A549 (cell line): ENCODE measurements around the gene TFEB. TPM values are rescaled to one million over a fixed set of nuclear protein-coding genes. Genes with fewer than 3 reads are reported as not detected.

Experiments used
- ATAC-seq, 2 experiments: fragments of 200-7000 bp in 1 of 2; fragments of >200 bp in 1 of 2; cut with Nextera tagmentation in 1 of 2; cut with Tn5 transposase in 1 of 2; 3 replicates each; pipeline versions ENCODE4 v1.8.0 to v1.9.1; 2018 to 2020; ENCODE audit warnings: mild to moderate bottlenecking in 1 of 2, moderate library complexity in 1 of 2
- CTCF ChIA-PET: fragments of 300-600 bp; sonication (Branson Sonifier 250); formaldehyde crosslinking; extraction: SDS; loops from one replicate; lab custom pipeline; 2021; ENCODE audit warnings: antibody characterized with exemption, inconsistent platforms; lab: Yijun Ruan, JAX
- POLR2A ChIA-PET: fragments of 350-600 bp; formaldehyde crosslinking; extraction: SDS; loops from one replicate; lab custom pipeline; 2021; ENCODE audit warnings: antibody characterized with exemption, inconsistent platforms; lab: Yijun Ruan, JAX
- DNase-seq, 2 experiments: peaks; one replicate each; pipeline versions ENCODE4 v3.0.0 to v3.0.0-alpha.2; 2011 to 2016; ENCODE audit warnings: low read depth in 1 of 2, low spot score in 1 of 2
- FAIRE-seq: peaks from 2 replicates; lab custom pipeline; 2011; peaks lifted over from hg19 to GRCh38; lab: Jason Lieb, UNC
- H3K27ac ChIP-seq, 2 experiments: fragments of >200 bp; sonication (Bioruptor Twin); formaldehyde crosslinking; 3 replicates each; pipeline ENCODE4 v1.5.1; 2016 to 2017
- H3K4me1 ChIP-seq: fragments of >200 bp; sonication (Bioruptor Twin); formaldehyde crosslinking; 3 replicates; pipeline ENCODE4 v1.6.1; 2016
- H3K4me2 ChIP-seq: fragments of >200 bp; sonication (Bioruptor Twin); formaldehyde crosslinking; 3 replicates; pipeline ENCODE4 v1.6.1; 2016
- H3K4me3 ChIP-seq: fragments of >200 bp; sonication (Bioruptor Twin); formaldehyde crosslinking; 3 replicates; pipeline ENCODE4 v1.5.1; 2016
- H3K9me3 ChIP-seq: fragments of >200 bp; sonication (Bioruptor Twin); formaldehyde crosslinking; 3 replicates; pipeline ENCODE4 v1.6.1; 2016
- CHD2 ChIP-seq: fragments of 150-350 bp; IDR thresholded peaks from 2 replicates; pipeline ENCODE4 v1.6.1; 2014; ENCODE audit warnings: low read length; ENCODE audit not compliant: partially characterized antibody
- EHMT2 ChIP-seq: fragments of 200-600 bp; sonication (generic); IDR thresholded peaks from 2 replicates; pipeline ENCODE4 v1.6.1; 2016; ENCODE audit warnings: antibody characterized with exemption, low read depth, mild to moderate bottlenecking, moderate library complexity
- ELK1 ChIP-seq: fragments of 150-350 bp; IDR thresholded peaks from 2 replicates; pipeline ENCODE4 v1.6.1; 2014; ENCODE audit warnings: low read depth, mild to moderate bottlenecking, low read length
- EP300 ChIP-seq, 2 experiments: fragments of >200 bp; sonication (Bioruptor Twin); formaldehyde crosslinking; IDR thresholded peaks; 2 replicates in 1 of 2; 3 replicates in 1 of 2; pipeline ENCODE4 v1.6.1; 2016 to 2017
- FOXS1 ChIP-seq: fragments of 250-450 bp; sonication (Bioruptor Pico); IDR thresholded peaks from 2 replicates; pipeline ENCODE4 v1.5.0; 2020; ENCODE audit warnings: mild to moderate bottlenecking, moderate library complexity
- GATA3 ChIP-seq: IDR thresholded peaks from 2 replicates; pipeline ENCODE4 v1.6.1; 2012; ENCODE audit warnings: borderline replicate concordance
- HDAC2 ChIP-seq: fragments of 200-600 bp; sonication (generic); IDR thresholded peaks from 2 replicates; pipeline ENCODE4 v1.6.1; 2016
- HOXA7 ChIP-seq: fragments of 250-450 bp; sonication (Bioruptor Pico); IDR thresholded peaks from 2 replicates; pipeline ENCODE4 v1.5.0; 2020; ENCODE audit warnings: mild to moderate bottlenecking, moderate library complexity
- JUNB ChIP-seq: fragments of >200 bp; sonication (Bioruptor Twin); formaldehyde crosslinking; IDR thresholded peaks from 2 replicates; pipeline ENCODE4 v1.6.1; 2016
- MAFK ChIP-seq: fragments of 450-650 bp; IDR thresholded peaks from 2 replicates; pipeline ENCODE4 v1.6.1; 2014; ENCODE audit not compliant: partially characterized antibody
- MAX ChIP-seq: IDR thresholded peaks from 2 replicates; pipeline ENCODE4 v1.6.1; 2012
- NFE2L2 ChIP-seq: fragments of 150-350 bp; conservative IDR thresholded peaks from 2 replicates; pipeline ENCODE4 v1.6.1; 2014; ENCODE audit warnings: low read length
- PHF8 ChIP-seq: fragments of 200-600 bp; sonication (generic); IDR thresholded peaks from 2 replicates; pipeline ENCODE4 v1.6.1; 2016; ENCODE audit warnings: low read depth, mild to moderate bottlenecking, antibody characterized with exemption, moderate library complexity, borderline replicate concordance
- RAD21 ChIP-seq, 2 experiments: fragments of >200 bp in 1 of 2; sonication (Bioruptor Twin) in 1 of 2; formaldehyde crosslinking in 1 of 2; IDR thresholded peaks in 1 of 2; conservative IDR thresholded peaks in 1 of 2; 2 replicates in 1 of 2; 3 replicates in 1 of 2; pipeline ENCODE4 v1.6.1; 2012 to 2018; ENCODE audit warnings: inconsistent platforms in 1 of 2
- SREBF2 ChIP-seq: fragments of 450-650 bp; IDR thresholded peaks from 2 replicates; pipeline ENCODE4 v1.6.1; 2014; ENCODE audit warnings: mild to moderate bottlenecking, moderate library complexity
- ZC3H11A ChIP-seq: fragments of 450-650 bp; IDR thresholded peaks from 2 replicates; pipeline ENCODE4 v1.6.1; 2014; ENCODE audit warnings: antibody characterized with exemption, mild to moderate bottlenecking
- ZSCAN20 ChIP-seq: fragments of 250-450 bp; sonication (Bioruptor Pico); IDR thresholded peaks from 2 replicates; pipeline ENCODE4 v1.8.0; 2022; ENCODE audit warnings: mild to moderate bottlenecking, moderate library complexity
- WGBS: methylation state at CpG from one replicate; pipeline ENCODE4 v1.1.6; 2017; ENCODE audit errors: missing lambda C conversion rate; 5-methylcytosine and 5-hydroxymethylcytosine counted together
- polyA plus RNA-seq, 4 experiments: library from polyadenylated mRNA; depleted of rRNA in 3 of 4; stranded (reverse); fragments of >200 nt; fragmentation: RNase III in 1 of 4; extraction: RNeasy Plus Mini Kit Qiagen cat#74134 plus additional on column Dnase treatment in 1 of 4; gene quantifications; 2 replicates in 3 of 4; 3 replicates in 1 of 4; pipeline ENCODE4 v1.2.3, GENCODE V29; 2011 to 2017
- TF ChIP-seq, protein P1 (sequence below): fragments of 250-450 bp; sonication (Bioruptor Pico); IDR thresholded peaks from 2 replicates; pipeline ENCODE4 v1.5.0; 2021; ENCODE audit warnings: mild to moderate bottlenecking, moderate library complexity, borderline replicate concordance
- TF ChIP-seq, protein P2 (sequence below): fragments of >200 bp; sonication (Bioruptor Twin); formaldehyde crosslinking; IDR thresholded peaks from 2 replicates; pipeline ENCODE4 v1.6.1; 2016
- TF ChIP-seq, protein P3 (sequence below): fragments of 250-450 bp; sonication (Bioruptor Pico); IDR thresholded peaks from 2 replicates; pipeline ENCODE4 v1.5.0; 2020; ENCODE audit warnings: low read depth, mild to moderate bottlenecking, moderate library complexity
- TF ChIP-seq, protein P4 (sequence below): fragments of >200 bp; sonication (Bioruptor Twin); formaldehyde crosslinking; IDR thresholded peaks from 3 replicates; pipeline ENCODE4 v1.6.1; 2016

TFEB gene
- polyA plus RNA-seq, 2 of the 4 experiments (the other 2 are of a cell fraction), result 3.1 to 6.1 TPM

DNA sequence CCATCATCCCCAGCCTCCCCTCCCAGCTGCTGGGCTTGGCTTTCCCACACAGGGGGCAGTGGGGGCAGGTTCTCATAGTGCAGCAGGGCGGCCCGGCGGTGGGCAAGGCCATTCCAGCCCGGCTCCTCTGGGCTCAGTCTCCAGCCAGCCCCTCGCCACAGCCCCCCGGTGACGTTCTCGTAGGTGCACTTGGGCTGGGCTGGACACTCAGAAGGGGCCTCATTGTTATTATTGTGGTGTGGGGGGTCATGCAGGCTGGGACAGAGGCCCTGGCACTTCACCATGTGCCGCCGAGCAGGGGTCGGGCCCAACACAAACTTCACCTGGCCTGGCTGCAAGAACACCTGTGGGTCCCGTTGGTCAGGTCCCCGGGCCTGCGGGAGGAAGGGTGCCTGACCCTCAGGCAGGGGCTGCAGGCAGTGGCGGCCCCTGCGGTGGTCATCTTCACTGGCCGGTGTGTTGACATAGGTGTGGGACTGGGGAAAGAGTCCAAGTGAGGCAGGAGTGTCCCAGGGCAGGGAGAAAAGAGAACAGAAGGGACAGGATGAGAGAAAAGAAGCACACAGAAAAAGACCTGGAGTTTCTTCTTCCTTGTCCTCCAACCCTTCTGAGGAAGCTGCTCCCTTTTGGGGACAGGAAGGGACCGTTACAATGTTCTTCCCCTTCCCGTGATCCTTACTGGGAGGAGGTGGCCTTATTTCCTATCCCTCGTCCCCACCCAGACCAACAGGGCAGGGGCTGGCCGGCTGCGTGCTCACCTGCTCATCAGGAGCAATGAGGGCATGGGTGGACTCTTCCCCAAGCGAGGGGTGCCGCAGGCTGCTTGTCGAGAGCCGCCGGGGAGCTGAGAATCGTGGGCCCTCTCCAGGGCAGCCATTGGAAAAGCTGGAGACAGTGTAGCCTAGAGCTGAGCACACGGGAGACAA is 35.9 kb upstream of the TFEB start (continued):
- TF ChIP-seq ELK1, result no peak
- TF ChIP-seq, protein P1, sequence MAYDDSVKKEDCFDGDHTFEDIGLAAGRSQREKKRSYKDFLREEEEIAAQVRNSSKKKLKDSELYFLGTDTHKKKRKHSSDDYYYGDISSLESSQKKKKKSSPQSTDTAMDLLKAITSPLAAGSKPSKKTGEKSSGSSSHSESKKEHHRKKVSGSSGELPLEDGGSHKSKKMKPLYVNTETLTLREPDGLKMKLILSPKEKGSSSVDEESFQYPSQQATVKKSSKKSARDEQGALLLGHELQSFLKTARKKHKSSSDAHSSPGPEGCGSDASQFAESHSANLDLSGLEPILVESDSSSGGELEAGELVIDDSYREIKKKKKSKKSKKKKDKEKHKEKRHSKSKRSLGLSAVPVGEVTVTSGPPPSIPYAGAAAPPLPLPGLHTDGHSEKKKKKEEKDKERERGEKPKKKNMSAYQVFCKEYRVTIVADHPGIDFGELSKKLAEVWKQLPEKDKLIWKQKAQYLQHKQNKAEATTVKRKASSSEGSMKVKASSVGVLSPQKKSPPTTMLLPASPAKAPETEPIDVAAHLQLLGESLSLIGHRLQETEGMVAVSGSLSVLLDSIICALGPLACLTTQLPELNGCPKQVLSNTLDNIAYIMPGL (CRISPR knock-in tag), result no peak
- TF ChIP-seq EHMT2, result no peak
- TF ChIP-seq GATA3, result no peak

- POLR2A ChIA-PET, result no interaction called here
- H3K27ac ChIP-seq, result no peak overlapping the region
- TF ChIP-seq FOXS1 (CRISPR knock-in tag) (no peak), RAD21 (conservative IDR thresholded peaks at IDR 0.05 in 1 of 2, IDR thresholded peaks at IDR 0.05 in 1 of 2) (no peak), HDAC2 (no peak), ZC3H11A (no peak), HOXA7 (CRISPR knock-in tag) (no peak), NFE2L2 (no peak), SREBF2 (no peak), GATA3 (no peak), EP300 (IDR thresholded peaks at IDR 0.05) (no peak), CHD2 (no peak), JUNB (no peak), MAFK (no peak), MAX (no peak), ZSCAN20 (CRISPR knock-in tag) (no peak), PHF8 (no peak)
- TF ChIP-seq, protein P2, sequence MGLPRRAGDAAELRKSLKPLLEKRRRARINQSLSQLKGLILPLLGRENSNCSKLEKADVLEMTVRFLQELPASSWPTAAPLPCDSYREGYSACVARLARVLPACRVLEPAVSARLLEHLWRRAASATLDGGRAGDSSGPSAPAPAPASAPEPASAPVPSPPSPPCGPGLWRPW, result no peak
- TF ChIP-seq, protein P3, sequence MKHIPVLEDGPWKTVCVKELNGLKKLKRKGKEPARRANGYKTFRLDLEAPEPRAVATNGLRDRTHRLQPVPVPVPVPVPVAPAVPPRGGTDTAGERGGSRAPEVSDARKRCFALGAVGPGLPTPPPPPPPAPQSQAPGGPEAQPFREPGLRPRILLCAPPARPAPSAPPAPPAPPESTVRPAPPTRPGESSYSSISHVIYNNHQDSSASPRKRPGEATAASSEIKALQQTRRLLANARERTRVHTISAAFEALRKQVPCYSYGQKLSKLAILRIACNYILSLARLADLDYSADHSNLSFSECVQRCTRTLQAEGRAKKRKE (CRISPR knock-in tag), result no peak
- TF ChIP-seq, protein P4, sequence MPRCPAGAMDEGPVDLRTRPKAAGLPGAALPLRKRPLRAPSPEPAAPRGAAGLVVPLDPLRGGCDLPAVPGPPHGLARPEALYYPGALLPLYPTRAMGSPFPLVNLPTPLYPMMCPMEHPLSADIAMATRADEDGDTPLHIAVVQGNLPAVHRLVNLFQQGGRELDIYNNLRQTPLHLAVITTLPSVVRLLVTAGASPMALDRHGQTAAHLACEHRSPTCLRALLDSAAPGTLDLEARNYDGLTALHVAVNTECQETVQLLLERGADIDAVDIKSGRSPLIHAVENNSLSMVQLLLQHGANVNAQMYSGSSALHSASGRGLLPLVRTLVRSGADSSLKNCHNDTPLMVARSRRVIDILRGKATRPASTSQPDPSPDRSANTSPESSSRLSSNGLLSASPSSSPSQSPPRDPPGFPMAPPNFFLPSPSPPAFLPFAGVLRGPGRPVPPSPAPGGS, result no peak
- TF ChIP-seq, all 56 proteins: peak for 0
- H3K4me3 ChIP-seq, result no peak overlapping the region
- no peaks in the 10 kb centered on the region for H3K9me3 ChIP-seq
- ATAC-seq (no peak), DNase-seq (no peak), FAIRE-seq (no peak)
- CTCF ChIA-PET, result no interaction called here
- peaks cover 20% of the 10 kb centered on the region for H3K4me1 ChIP-seq
- WGBS, result 98% methylated on average over 10 of the region's 30 CpGs
- H3K4me2 ChIP-seq, result no peak overlapping the region
Measured at GRCh38 chr6:41770381-41771057, 35.1 kb upstream of the TFEB start.
